AG09309 (cell line): ENCODE measurements around the gene RYR1.

Experiments
- DNase-seq: peaks from one replicate; pipeline ENCODE4 v3.0.0-alpha.2; 2010; ENCODE audit warnings: low read depth
- H3K4me3 ChIP-seq: 2 replicates; pipeline ENCODE4 v1.5.1; 2011; ENCODE audit warnings: mild to moderate bottlenecking, low read depth, low read length, moderate library complexity; ENCODE audit not compliant: control insufficient read depth
- TF ChIP-seq, protein P1 (sequence below): IDR thresholded peaks from 2 replicates; pipeline ENCODE4 v1.5.1; 2011; ENCODE audit warnings: mild to moderate bottlenecking, low read depth, low read length, inconsistent platforms; ENCODE audit not compliant: insufficient read depth, control insufficient read depth; ENCODE audit errors: missing control alignments

The RYR1 gene

DNA sequence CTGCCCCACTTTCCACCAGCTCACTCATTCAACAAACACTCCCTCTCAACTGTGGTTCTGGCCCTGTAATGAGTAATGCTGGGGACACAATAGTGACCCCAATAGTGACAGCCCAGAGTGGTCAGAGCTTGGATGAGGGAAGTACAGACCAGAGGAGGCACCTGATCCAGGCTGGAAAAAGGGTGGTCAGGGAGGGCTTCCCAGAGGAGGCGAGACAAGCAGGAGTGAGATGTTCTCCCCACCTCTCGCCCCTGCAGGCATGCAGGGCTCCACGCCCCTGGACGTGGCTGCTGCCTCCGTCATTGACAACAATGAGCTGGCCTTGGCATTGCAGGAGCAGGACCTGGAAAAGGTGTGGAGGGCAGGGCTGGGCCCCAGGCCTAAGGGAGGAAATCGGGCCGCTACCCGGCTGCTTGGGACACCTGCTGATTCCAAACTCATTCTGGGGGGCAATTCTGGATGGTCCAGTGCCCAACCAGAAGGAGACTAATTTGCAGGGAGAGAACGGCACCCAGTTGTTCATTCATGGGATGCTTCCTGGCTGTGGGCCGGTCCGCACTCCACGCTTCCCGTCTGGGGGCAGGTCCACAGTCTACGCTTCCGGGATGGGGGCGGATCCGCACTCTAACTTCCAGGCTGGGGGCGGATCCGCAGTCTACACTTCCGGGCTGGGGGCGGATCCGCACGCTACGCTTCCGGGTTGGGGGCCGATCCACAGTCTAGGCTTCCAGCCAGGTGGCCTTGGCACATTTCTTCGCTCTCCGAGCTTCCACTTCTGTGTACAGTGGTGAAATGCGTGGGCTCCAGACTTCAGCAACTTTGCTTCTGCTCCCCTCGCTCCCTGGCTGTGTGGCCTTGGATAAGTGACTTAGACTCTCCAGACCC, 63.4 kb downstream of the RYR1 start:
- no peak overlapping the region for H3K4me3 ChIP-seq
- DNase-seq: no peak
- TF ChIP-seq, protein P1, sequence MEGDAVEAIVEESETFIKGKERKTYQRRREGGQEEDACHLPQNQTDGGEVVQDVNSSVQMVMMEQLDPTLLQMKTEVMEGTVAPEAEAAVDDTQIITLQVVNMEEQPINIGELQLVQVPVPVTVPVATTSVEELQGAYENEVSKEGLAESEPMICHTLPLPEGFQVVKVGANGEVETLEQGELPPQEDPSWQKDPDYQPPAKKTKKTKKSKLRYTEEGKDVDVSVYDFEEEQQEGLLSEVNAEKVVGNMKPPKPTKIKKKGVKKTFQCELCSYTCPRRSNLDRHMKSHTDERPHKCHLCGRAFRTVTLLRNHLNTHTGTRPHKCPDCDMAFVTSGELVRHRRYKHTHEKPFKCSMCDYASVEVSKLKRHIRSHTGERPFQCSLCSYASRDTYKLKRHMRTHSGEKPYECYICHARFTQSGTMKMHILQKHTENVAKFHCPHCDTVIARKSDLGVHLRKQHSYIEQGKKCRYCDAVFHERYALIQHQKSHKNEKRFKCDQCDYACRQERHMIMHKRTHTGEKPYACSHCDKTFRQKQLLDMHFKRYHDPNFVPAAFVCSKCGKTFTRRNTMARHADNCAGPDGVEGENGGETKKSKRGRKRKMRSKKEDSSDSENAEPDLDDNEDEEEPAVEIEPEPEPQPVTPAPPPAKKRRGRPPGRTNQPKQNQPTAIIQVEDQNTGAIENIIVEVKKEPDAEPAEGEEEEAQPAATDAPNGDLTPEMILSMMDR: no peak

DNA sequence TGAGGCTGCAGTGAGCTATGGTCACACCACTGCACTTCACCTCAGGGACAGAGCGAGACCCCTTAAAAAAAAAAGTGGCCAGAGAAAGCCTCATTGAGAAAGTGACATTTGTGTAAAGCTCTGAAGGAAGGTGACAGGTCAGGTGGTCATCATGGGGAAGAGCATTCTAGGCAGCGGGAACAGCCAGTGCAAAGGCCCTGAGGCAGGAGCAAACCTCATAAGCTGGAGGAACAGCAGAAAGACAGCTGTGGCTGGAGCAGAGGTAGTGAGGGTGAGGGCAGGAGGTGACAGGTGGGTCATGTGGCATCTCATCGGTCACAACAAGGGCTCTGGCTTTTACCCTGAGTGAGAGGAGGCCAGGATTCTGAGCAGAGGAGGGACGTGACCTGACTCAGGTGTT, 64.4 kb downstream of the RYR1 start:
- no peak overlapping the region for H3K4me3 ChIP-seq
- TF ChIP-seq, protein P1: no peak
- DNase-seq: no peak

DNA sequence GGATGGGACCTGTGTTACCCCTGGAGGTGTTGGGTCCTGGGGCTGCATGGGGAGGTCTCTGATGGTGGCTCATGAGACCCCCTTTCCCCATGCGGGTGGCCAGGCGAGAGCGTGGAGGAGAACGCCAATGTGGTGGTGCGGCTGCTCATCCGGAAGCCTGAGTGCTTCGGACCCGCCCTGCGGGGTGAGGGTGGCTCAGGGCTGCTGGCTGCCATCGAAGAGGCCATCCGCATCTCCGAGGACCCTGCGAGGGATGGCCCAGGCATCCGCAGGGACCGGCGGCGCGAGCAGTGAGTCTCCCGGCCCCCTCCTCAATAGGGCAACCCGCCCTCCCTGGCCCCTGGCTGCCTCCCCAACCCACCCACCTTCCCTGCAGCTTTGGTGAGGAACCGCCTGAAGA, 66.0 kb downstream of the RYR1 start:
- DNase-seq: no peak
- TF ChIP-seq, protein P1: no peak
- no peak overlapping the region for H3K4me3 ChIP-seq

DNA sequence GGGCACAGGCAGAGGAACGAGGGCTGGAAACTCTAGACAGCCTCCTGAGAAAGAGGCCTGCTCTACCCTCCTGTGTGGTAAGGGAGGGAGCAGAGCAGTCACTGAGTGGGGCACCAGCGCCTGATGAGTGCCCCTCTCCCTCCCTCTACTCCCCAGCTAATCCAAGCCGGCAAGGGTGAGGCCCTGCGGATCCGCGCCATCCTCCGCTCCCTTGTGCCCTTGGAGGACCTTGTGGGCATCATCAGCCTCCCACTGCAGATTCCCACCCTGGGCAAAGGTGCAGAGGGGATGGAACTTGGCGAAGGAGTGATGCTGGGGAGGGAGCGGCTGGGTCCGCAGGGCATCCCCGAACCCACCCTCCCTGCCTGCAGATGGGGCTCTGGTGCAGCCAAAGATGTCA, 67.0 kb downstream of the RYR1 start:
- no peak for DNase-seq
- TF ChIP-seq, protein P1: no peak
- no peak overlapping the region for H3K4me3 ChIP-seq

DNA sequence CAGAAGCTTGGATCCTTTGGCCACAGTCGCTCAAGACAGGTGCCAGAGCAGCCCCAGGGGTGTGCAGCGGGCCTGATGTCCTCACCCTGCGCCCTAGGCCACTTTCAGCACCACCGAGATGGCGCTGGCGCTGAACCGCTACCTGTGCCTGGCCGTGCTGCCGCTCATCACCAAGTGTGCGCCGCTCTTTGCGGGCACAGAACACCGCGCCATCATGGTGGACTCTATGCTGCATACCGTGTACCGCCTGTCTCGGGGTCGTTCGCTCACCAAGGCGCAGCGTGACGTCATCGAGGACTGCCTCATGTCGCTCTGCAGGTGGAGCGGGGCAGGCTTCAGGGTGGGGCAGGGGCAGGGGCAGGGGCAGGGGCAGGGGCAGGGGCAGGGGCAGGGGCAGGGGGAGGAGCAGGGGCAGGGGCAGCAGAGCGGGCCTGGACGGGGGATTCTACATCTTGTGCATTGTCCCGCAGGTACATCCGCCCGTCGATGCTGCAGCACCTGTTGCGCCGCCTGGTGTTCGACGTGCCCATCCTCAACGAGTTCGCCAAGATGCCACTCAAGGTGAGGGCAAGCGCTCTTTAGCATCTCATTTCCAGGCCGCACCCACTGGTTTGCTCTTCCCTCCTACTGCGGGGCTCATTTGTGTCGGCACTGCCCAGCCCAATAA, 69.1 kb downstream of the RYR1 start:
- no peak for DNase-seq
- H3K4me3 ChIP-seq: no peak overlapping the region

DNA sequence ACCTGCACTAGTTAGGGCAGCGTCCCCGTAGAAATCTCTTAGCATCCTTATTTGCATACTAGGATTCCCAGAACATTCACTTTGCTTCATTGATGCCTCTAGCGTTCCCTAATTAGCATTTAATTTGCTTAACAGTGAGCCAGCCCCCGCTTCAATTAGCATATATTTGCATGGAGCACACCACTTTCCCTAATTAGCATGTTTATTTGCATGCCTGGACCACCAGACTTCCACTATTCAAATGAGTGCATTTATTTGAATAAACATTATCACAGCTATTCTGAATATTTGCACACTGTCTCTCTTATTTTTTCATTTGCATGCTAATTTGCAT, 69.6 kb downstream of the RYR1 start:
- TF ChIP-seq, protein P1: no peak
- DNase-seq: no peak
- H3K4me3 ChIP-seq: no peak overlapping the region

More for the DNA sequence above, 69.1 kb downstream of the RYR1 start:
- TF ChIP-seq, protein P1: no peak
